GM18499 (cell line): ENCODE data around the gene AHSG.
"Not testable (repeated sequence)": the region's sequence is repeated elsewhere in the genome, so short reads cannot be mapped to it uniquely, and the experiment has no call there.

ENCODE experiments used
- ATAC-seq: cut with Tn5 transposase; IDR thresholded peaks from one replicate; pipeline ENCODE4 v1.9.1; 2021; ENCODE audit warnings: moderate number of reproducible peaks; ENCODE audit not compliant: insufficient read depth, unreplicated experiment

Gene AHSG

DNA sequence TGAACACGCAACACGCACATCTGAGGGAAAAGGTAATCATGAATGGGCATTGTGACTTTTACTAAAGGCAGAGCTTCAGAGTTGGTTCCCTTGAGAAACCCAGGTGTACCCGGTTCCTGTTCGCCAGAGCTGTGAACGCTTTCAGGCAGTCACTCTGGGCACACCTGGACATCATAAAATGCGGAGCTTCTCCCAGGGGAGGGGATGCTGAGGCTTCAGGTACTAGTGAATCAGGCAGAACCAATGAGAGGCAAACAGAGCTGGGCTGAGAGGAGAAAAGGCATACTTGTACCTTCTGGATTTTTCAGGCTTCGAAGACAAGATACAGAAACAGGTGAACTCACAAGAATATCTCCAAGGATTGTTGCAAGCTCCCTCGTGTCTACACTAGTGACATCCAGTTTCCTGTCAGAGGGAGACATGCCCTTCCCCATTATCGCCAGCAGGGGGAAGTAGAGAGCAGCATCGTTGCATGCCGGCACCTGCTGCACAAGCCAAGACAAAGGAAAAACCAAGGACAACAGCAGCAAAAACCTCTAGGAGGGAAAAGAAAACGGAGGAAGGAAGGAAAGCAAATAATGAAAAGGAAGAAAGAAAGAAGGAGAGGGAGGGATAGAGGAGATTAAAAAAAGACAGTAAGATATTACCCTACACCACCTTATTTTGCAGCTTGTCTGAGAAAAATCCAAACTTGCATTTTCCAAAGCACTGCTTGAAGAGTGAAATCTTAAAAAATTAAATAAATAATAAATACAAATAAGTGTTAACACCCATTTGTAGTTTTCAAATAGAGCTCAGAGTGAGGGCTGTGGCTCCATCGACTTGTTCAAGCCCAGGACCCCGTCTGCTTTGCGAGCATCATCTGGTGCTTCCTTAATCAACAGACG lies 2.0 kb downstream of the AHSG start:
- no peak for ATAC-seq

DNA sequence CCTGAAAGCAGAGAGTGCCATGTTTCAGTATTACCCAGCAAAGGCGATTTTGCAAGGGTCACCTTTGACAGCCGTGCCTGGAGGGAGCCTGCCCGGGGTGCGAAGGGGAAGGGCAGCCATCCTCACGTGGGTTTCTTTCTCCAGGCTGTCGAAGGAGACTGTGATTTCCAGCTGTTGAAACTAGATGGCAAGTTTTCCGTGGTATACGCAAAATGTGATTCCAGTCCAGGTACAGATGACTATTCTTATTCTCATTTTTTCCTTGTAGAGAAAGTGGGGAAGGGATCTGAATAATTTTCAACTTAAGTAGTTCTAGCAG lies 3.4 kb downstream of the AHSG start:
- no peak for ATAC-seq

DNA sequence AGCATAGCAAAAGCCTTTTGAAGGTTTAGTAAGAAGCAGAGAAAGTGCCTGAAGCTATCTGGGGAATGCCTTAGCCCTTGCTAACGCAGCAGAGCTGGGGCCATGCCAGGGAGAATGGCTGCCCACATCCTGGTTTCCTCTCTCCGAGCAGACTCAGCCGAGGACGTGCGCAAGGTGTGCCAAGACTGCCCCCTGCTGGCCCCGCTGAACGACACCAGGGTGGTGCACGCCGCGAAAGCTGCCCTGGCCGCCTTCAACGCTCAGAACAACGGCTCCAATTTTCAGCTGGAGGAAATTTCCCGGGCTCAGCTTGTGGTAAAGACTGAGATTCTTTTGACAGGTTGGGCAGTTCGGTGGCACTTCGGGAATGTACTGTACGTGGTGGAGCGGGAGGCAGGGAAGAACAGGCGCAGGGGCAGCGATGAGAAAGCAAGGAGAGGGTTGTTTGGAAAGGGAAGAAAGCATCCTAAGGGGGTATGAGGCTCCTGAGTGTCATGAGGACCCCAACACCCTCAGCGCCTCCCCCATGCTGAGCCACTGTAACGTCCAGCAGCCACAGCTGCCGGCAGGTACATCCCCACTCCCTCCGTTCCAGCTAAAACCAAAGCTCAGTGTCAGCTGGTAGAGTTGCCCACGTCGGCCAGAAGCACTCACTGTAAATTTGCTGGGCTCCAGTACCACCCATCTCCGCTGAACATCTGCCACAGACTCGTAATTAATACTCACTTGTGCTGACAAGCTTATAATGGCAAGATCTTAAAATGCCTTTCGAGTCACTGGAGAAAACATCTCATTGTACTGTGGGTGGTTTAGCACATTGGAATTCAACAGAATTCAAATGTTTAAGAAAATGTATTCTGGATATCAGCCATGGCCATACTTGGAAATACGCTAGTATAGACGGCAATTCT lies 4.4 kb downstream of the AHSG start:
- peak; percentile 75 for ATAC-seq

DNA sequence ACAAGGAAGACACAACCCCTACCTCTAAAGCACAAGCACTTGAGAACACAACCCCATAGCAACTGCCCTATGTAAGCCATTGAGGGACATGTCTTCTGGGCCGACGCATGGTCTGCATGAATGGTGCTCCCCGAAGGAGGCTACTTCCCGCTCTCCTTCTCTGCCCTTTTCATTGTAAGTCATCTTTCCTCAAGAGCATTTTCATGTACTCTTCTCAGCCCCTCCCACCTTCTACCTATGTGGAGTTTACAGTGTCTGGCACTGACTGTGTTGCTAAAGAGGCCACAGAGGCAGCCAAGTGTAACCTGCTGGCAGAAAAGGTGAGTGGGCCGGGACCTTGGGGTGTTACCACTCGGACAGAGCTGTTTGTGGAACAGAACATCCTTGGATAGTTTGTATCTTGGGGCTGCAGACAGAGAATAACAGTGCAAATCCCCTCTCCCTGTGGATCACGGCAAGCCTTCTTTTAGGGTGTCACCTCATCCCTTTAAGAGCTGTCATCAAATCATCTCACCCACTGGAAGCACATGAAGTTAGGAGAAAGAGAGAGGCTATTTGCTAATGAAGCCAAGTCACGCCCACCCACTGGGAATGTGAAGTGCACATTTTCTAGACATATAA lies 5.6 kb downstream of the AHSG start:
- no peak for ATAC-seq

DNA sequence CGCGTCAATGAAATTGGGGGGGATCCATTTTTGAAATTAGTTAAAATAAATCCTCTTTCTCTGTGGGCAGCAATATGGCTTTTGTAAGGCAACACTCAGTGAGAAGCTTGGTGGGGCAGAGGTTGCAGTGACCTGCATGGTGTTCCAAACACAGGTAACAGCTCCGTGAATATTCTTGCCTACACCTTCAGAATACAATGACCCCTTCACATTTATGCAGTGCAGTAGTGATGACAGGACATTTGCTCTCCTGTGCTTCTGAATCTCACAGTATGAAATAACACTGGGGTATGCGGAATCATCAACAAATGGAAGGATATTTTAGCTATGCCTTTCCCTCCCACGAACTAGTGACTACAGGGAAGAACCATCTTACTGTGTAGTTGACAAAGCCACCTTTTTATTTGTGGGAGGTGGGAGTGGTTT lies 6.9 kb downstream of the AHSG start:
- ATAC-seq, result no peak

DNA sequence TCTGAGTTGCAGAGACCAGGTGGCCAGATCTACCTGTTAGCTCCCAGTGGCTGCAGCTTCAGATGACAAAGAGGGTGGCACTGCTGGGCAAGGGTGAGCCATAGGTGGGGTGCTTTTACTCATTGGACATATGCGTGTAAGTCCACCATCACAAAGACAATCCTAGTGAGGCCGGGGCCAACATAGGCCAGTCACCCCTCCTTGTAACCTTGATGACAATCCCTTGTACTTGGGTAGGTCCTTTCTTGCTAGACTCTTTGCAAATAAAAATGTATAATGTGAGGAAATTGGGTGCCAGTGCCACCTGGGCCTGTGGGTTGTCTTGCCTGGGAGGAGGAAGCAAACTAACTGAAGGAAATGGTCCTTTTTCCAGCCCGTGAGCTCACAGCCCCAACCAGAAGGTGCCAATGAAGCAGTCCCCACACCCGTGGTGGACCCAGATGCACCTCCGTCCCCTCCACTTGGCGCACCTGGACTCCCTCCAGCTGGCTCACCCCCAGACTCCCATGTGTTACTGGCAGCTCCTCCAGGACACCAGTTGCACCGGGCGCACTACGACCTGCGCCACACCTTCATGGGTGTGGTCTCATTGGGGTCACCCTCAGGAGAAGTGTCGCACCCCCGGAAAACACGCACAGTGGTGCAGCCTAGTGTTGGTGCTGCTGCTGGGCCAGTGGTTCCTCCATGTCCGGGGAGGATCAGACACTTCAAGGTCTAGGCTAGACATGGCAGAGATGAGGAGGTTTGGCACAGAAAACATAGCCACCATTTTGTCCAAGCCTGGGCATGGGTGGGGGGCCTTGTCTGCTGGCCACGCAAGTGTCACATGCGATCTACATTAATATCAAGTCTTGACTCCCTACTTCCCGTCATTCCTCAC lies 7.6 kb downstream of the AHSG start:
- no peak for ATAC-seq

DNA sequence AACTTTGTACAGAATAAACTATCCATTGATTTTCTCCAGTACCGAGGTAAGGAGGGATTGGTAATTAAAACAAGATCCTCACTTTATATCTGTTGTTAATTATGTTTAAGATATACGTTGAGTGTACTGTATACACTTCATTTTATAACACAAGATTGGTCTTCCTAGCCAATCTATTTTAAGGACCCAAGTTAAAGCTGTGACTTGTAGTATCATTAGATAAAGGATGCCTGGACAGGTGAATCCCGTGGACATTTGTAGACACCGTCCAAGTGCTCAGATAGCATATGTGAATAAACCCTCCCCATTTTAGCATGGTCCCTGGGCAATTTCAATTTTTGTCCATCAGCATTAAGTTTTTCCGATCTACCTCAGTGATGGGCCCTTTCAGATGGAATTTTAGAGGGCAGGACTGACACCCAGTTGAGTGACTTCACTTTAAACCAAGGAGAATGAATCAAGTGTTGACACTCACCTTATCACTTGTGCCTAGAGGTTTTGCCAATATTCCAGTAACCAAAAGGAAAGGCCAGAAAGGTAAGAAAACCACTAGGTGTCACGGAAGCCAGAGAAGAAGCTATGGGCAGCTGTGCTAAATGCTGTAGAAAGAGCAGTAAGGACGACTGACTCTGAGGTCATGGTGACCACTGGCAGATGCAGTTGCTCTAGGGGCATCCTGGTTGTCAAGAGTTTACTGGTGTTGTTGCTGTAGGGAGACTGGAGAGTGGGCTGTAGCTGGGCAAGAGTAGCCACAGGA lies 9.2 kb downstream of the AHSG start:
- no peak for ATAC-seq

DNA sequence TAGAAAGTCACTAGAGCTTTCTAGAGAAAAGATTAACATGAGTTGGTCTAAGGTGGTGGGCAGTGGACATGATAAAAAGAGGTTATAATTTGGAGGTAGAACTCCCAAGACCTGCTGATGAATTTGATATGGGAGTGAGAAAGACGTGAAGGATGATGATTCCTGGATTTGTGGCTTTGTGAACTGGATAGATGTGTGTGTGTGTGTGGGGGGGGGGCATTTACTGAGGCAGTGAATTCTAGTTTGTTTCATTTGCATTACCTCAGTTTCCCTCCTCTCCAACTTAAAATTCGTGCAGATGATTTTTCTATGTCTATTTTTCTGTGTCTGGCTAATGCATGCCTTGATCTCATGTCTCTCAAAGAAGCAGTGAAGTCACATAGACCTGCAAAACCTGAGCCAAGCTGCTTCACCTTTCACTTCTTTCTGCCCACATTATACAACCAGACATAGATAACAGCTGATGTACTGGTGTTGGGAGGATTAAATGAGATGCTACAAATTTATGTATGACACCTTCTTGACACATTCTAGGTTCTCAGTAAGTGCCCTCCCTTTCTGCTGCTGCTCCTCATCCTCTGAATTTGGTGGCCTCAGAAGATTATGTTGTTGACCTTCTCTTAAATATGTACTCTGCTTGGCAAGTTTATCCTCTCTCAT lies 9.9 kb downstream of the AHSG start:
- ATAC-seq, result no peak

DNA sequence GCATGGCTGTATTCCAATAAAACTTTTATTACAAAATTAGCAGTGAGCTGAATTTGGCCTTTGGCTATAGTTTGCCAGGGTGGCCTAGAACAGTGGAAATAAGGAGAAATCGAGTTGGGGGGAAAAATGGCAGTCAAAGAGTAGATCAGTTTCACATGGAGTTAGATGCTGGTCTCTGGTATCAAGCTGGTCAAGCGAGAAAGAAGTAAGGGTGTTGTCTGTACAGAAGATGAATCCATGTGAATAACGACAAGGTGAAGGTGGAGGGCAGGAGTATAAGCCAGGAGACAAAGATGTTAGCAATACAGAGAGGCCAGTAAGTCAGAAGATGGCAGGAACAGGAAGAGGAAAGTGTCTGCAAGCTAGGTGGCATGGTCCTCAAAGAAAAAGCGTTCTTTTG lies 11.7 kb downstream of the AHSG start:
- ATAC-seq, result no peak

DNA sequence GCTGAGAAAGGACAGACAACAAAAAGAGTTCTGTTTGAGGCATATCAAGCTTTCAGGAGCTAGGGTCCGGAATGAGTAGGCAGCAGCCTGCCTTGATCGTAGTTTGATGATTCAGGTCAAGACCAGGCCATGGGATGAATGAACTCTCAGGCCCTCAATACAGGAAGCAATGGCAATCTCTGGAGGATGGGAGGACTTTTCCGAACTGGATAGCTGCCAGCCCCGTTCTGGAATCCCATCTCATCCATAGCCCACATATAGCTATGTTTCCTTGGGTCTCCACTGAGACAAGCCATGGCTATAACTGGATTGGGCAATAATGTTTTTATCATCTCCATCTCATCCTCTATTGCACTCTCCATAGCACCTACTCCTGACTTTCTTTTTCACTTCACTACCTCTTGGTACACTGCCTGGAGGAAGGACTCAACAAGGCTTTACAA lies 12.8 kb downstream of the AHSG start:
- no peak for ATAC-seq

DNA sequence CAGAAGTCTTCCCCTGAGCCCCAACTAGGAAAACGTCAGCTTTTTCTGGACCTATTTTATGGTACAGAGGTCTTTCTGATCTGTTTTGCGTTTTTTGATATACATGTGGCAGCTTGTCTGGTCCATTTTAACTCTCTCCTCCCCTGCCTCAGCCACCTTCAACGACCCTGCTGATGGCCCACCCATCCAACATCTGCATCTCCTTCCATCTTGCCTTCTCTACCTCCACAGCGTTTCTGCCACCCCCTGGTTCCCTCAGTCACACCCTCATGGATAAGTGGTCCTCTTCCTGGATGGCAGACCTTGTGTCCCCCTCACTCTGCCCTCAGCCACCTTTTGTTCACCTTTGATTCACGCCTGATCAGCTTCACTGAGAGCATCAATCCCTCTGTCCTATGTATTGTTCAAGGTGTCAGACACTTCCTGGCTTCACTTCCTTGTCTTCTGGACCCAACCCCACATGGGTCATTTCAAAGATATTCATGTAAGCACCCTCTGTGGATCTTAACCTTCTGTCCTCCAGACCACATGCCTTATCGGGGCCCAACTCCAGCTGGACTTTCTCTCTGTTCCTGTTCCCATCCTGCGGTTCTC lies 13.5 kb downstream of the AHSG start:
- ATAC-seq, result no peak

DNA sequence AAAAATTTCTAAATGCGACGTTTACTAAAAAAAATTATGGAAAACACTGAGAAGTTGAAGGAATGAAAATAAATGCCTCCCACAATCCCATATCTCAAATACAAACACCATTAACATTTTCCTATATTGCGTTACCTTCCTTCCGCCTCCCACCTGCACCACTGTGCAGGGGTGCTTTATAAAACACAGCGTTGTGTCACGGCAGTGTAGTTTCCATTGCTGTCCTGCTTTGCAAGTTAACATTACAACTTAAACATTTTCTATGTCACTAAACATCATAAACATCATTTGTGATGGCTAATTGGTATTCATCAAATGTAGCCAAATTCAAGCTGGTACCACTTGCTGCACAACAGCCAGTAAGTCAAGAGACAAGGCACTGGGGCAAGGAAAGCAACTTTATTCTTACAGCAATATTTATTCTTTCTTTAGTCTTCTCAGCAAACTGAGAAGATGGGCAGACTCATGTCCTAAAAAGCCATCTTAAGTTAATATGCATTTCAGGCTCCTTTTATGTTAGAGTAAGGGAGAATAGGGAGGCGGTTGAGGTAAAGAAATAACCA lies 15.1 kb downstream of the AHSG start:
- ATAC-seq, result no peak

DNA sequence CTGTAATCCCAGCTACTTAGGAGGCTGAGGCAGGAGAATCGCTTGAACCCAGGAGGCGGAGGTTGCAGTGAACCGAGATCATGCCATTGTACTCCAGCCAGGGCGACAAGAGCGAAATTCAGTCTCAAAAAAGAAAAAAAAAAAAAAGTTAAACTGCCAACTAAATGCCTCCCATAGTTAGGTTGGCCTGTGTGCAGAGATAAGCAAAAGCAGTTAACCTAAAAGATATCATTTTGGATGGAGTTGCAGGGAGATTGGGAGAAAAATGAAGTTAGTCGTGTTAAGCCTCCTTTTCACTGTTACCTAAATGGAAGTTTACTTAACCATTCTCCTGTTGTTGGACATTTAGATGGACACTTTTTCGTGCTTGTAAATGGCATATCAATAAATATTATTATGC lies 15.9 kb downstream of the AHSG start:
- ATAC-seq, result no peak

DNA sequence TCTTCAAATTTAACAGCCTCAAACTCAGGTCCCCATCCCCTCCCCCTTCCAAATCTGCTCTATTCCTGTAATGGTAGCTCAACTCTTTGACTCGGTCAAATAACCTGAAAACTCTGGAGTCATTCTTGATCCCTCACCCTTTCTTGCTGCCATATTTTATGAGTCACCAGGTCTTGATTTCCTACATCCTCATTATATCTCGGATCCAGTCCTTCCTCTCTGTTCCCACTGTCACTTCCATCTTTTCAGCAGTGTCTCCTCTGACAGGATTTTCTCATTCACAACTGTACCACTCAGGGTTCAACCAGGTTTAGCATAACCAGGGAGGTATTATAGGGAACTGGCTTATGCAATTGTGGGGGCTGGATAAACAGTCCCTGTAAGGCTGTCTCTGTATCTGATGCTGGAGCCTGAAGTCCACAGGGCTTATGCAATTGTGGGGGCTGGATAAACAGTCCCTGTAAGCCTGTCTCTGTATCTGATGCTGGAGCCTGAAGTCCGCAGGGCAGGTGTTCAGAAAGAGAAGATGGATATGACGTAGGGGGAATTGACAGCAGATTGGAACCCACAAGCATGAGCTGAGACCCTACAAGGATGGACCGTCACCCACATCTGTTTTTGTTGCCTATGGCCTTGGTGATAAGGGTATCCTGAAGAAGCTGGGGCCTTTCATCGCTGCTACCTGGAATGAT lies 18.2 kb downstream of the AHSG start:
- no peak for ATAC-seq

DNA sequence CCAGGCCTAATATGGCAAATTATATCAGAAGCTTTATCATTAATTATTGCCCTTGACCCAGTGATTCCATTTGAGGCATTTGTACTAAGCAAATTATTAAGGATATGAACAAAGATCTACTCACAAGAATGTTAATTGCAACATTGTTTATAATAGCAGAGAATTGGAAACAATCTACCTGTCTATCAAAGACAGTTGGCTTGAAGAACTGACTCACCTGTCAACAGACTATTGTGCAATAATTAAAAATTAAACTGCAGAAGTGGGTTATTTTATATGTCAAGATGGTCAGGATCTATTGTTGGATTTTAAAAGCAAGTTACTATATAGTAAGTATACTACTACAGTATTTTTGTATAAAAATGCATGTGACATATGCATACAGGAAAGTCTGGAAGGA lies 20.6 kb downstream of the AHSG start:
- no peak for ATAC-seq

DNA sequence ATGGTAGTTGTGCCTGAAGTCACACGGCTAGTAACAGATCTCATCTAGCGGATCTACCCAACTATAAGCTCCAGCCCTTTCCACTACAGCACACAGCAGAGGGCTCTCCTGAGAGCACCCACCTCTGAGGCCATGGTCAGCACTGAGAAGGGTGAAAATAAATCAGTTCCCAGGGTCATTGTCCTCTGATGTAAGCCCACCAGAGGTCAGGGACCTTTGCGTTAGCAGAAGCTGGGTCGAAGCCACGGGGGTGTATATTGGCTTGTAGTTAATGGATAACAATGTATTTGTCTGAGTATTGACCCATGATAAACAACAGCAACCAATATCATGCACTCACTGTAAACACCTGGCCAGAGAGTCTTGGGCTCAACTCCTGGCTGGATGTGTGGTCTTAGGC lies 21.3 kb downstream of the AHSG start:
- ATAC-seq, result not testable (repeated sequence)

DNA sequence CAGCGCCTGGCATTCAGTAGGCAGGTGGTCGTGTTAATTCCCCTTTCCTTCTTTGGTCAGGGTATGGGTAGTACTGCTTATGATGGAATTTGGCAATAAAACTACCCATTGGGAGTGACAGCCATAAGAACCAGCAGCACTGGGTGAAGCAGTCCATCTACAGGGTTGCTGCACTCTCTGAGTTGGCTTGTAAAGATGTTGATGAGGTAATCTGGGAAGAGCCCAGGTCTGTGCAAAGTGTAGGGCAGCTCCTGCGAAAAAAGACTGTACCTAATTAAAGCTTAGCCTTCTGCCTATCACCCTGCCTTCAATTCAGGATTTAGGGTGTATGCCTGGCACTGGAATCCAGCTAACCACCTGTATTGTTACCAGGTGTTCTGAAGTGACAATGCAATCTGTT lies 22.7 kb downstream of the AHSG start:
- no peak for ATAC-seq

DNA sequence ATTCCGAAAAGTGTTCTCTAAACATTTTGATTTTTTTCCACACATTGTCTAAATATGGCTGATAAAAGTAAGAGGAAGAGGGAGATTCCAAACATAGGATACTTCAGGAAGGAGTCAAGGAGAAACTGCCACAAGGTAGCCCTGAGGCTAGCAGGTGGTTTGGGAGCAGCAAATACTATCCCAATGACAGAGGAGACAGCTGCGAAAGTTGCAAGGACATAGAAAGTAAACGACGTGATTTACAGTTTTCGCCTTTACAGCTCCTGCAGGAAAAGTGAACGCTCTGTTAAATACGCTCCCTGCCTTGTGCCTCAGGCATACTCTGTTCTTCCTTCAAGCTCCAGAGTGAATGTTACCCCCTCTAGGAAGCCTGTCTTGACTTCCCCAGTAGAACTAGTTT lies 23.7 kb downstream of the AHSG start:
- ATAC-seq, result no peak
